SU-DHL-6 (cell line): ENCODE measurements around the gene PCK2.

Experiments used
- H2AFZ ChIP-seq: fragments of 200-600 bp; sonication (generic); 2 replicates; pipeline ENCODE4 v1.6.1; 2014; ENCODE audit warnings: low read depth, mild to moderate bottlenecking, moderate library complexity, mixed read lengths, antibody characterized with exemption, low read length; ENCODE audit not compliant: severe bottlenecking
- H3F3A ChIP-seq: fragments of 200-600 bp; shearing (Covaris generic); 2 replicates; pipeline ENCODE4 v1.6.0; 2016; ENCODE audit warnings: antibody characterized with exemption, mild to moderate bottlenecking; ENCODE audit not compliant: insufficient read depth
- H3K27ac ChIP-seq: fragments of 200-600 bp; sonication (generic); 2 replicates; pipeline ENCODE4 v1.5.1; 2016; ENCODE audit warnings: low read depth, mild to moderate bottlenecking, low read length, moderate library complexity, mixed read lengths
- H3K27me3 ChIP-seq: fragments of 200-600 bp; sonication (generic), shearing (Covaris generic); 2 replicates; pipeline ENCODE4 v1.6.0; 2014; ENCODE audit warnings: mild to moderate bottlenecking, low read length
- H3K36me3 ChIP-seq: fragments of 200-600 bp; sonication (generic); 2 replicates; pipeline ENCODE4 v1.6.1; 2014; ENCODE audit warnings: mild to moderate bottlenecking, low read length, mixed read lengths
- H3K4me2 ChIP-seq: fragments of 300-600, 200-600 bp; shearing (Covaris generic), sonication (generic); 2 replicates; pipeline ENCODE4 v1.6.0; 2014; ENCODE audit warnings: low read length, low read depth, mild to moderate bottlenecking; ENCODE audit not compliant: poor library complexity, severe bottlenecking
- H3K4me3 ChIP-seq: fragments of 200-600 bp; sonication (generic); 2 replicates; pipeline ENCODE4 v1.5.1; 2014; ENCODE audit warnings: antibody characterized with exemption, low read length, mild to moderate bottlenecking, mixed read lengths; ENCODE audit not compliant: insufficient read depth, poor library complexity, severe bottlenecking
- H3K79me2 ChIP-seq: fragments of 200-600 bp; sonication (generic); 2 replicates; pipeline ENCODE4 v1.6.1; 2014; ENCODE audit warnings: mild to moderate bottlenecking, low read length, moderate library complexity; ENCODE audit not compliant: insufficient read depth
- H3K9ac ChIP-seq: fragments of 200-600 bp; sonication (generic); 2 replicates; pipeline ENCODE4 v1.7.0; 2014; ENCODE audit warnings: mild to moderate bottlenecking, low read length
- H3K9me2 ChIP-seq: fragments of 200-600 bp; sonication (generic); replicated peaks from 2 replicates; pipeline ENCODE4 v1.6.1; 2014; ENCODE audit warnings: low read length; ENCODE audit not compliant: insufficient read depth
- H3K9me3 ChIP-seq: fragments of 200-600 bp; sonication (generic); 2 replicates; pipeline ENCODE4 v1.6.1; 2014; ENCODE audit warnings: low read length, mixed read lengths; ENCODE audit not compliant: insufficient read depth
- H4K20me1 ChIP-seq: fragments of 200-600 bp; sonication (generic); 2 replicates; pipeline ENCODE4 v1.6.1; 2014; ENCODE audit warnings: low read depth, mild to moderate bottlenecking, antibody characterized with exemption, low read length, moderate library complexity, mixed read lengths
- CTCF ChIP-seq: fragments of 200-600 bp; sonication (generic); IDR thresholded peaks from one replicate; pipeline ENCODE4 v1.5.1; 2017; ENCODE audit warnings: antibody characterized with exemption, mild to moderate bottlenecking, low read length, moderate library complexity; ENCODE audit not compliant: insufficient read depth, poor library complexity, severe bottlenecking
- EZH2phosphoT487 ChIP-seq: fragments of 200-600 bp; sonication (generic), shearing (Covaris generic); conservative IDR thresholded peaks from 2 replicates; pipeline ENCODE4 v1.6.1; 2018; ENCODE audit warnings: mild to moderate bottlenecking, antibody characterized with exemption, low read length, moderate library complexity, mixed read lengths

PCK2 gene

GRCh38 chr14:24054324-24054641, 39.8 kb upstream of the PCK2 start:
- Histone ChIP-seq H3K9ac (no peak overlapping the region), H3F3A (no peaks in the 10 kb centered on the region), H3K9me3 (no peaks in the 10 kb centered on the region), H3K4me2 (no peak overlapping the region), H3K79me2 (no peaks in the 10 kb centered on the region), H3K36me3 (no peaks in the 10 kb centered on the region), H3K4me3 (no peak overlapping the region), H2AFZ (no peak overlapping the region), H3K27me3 (no peaks in the 10 kb centered on the region), H4K20me1 (no peaks in the 10 kb centered on the region), H3K9me2 (no peaks in the 10 kb centered on the region), H3K27ac (no peak overlapping the region)
- TF ChIP-seq EZH2phosphoT487 (no peak), CTCF (no peak)

- Histone ChIP-seq H3K4me3 (no peak overlapping the region), H3K27ac (no peak overlapping the region), H3K36me3 (no peaks in the 10 kb centered on the region), H3K27me3 (no peaks in the 10 kb centered on the region), H3K79me2 (no peaks in the 10 kb centered on the region), H3F3A (no peaks in the 10 kb centered on the region), H3K9me2 (no peaks in the 10 kb centered on the region), H3K9ac (no peak overlapping the region), H2AFZ (no peak overlapping the region), H3K4me2 (no peak overlapping the region), H3K9me3 (no peaks in the 10 kb centered on the region), H4K20me1 (no peaks in the 10 kb centered on the region)
- TF ChIP-seq CTCF (no peak), EZH2phosphoT487 (no peak)
Measured at GRCh38 chr14:24054646-24055045, 39.5 kb upstream of the PCK2 start.

- Histone ChIP-seq H3K79me2 (no peaks in the 10 kb centered on the region), H2AFZ (no peak overlapping the region), H3K9me2 (no peaks in the 10 kb centered on the region), H3K9ac (no peak overlapping the region), H3K36me3 (no peaks in the 10 kb centered on the region), H3K27me3 (no peaks in the 10 kb centered on the region), H3K9me3 (no peaks in the 10 kb centered on the region), H4K20me1 (no peaks in the 10 kb centered on the region), H3K27ac (no peak overlapping the region), H3K4me3 (no peak overlapping the region), H3F3A (no peaks in the 10 kb centered on the region), H3K4me2 (no peak overlapping the region)
- TF ChIP-seq EZH2phosphoT487 (no peak), CTCF (no peak)
Measured at GRCh38 chr14:24055971-24056799, 37.9 kb upstream of the PCK2 start.
